HK-2 (cell line): ENCODE results near the gene COPS2.
"Not testable (repeated sequence)": the region's sequence is repeated elsewhere in the genome, so short reads cannot be mapped to it uniquely, and the experiment has no call there.

Experiments
- DNase-seq: peaks from one replicate; pipeline ENCODE4 v3.0.0-alpha.2; 2018; ENCODE audit not compliant: unreplicated experiment

COPS2 gene

GRCh38 chr15:49103002-49103401 lies 52.4 kb downstream of the COPS2 start:
- DNase-seq: no peak

DNA sequence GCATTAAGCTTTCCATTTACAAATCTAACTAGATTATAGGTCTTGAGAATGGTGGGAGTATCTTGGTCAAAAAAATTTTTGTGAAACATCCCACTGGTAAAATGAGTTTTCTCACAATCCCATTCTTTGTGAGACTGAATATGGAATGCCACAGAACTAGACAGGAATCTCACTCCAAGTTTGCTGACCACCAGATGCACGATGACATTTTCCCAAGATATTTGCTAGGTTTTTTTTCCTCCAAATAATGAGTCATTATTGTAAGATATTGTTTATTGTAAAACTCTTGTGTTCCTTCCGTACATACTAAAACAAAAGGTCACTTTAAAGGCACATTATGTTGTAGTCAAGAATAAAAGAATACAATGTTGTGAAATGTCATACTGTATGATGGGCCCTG lies 53.9 kb downstream of the COPS2 start:
- no peak for DNase-seq

DNA sequence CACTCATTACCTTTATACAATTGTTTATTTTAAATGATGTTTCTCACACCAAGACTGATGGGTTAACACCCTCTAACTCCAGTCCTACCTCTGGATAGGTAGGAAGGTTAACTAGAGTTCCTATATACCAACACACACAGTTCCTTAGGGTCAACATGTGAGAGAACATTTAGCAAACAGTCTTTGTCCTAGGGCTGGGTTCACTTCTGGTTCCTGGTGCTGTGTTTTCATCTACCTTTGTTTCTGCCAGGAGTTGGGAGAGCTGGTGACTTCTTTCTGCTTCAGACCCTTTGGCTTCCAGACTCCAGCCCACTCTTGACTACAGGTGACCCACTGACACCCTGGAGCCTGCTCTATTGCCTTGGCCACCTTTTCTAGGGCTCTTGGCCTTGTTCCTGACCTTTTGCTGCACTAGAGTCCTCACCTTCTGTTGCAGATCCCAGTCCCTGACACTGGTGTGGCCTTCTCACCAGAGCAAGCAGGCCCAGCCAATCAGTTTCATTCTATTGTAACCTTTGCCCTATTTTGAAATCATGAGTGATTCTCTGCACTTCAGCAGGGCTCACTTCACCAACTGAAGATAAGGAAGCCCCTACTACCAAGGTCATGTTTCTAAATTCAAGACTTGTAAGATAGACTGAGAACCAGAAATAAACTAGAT lies 59.2 kb downstream of the COPS2 start:
- DNase-seq: no peak

- no peak for DNase-seq
These were observed 60.5 kb downstream of the COPS2 start for GRCh38 chr15:49094923-49095322.

DNA sequence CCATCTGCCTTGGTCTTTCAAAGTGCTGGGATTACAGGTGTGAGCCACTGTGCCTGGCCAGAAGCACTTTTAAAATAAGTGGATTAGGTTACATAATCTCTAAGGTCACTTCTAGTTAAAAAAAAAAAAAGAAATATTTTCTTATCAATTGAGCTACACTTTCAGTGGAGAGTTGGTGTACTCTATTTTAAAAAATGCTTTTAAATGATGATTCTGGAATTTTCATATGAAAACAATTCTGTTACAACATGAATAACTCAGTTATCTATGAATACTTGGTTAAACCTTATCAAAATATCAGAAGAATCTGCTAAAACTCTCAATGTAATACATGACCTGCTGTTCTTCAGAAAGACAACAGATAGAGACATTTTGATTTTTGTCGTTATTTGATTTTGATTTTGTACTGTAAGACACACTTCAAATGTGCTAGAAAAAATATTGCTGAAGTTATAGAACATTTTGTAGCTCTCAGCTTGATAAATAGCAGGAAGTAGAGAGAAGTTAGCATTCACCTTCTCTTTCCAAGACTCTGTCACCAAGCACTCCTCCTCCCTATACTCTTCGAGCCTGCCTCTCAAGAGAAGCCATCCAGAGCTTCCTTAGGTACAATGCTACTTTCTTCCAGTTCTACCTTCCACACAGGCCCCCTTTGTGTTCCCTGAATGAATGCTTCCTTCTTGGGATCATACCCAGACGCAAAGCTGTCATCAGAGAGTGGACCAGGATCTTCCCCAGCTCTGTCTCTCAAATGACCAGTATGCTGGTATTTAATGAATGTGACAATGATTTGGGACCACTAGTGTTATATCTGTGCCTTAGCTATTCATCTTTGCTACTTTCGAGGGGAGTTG lies 61.9 kb downstream of the COPS2 start:
- DNase-seq: no peak

GRCh38 chr15:49088996-49089395 lies 66.4 kb downstream of the COPS2 start:
- no peak for DNase-seq

GRCh38 chr15:49085696-49086459 lies 69.5 kb downstream of the COPS2 start:
- no peak for DNase-seq

GRCh38 chr15:49084285-49084570 lies 71.2 kb downstream of the COPS2 start:
- no peak for DNase-seq

DNA sequence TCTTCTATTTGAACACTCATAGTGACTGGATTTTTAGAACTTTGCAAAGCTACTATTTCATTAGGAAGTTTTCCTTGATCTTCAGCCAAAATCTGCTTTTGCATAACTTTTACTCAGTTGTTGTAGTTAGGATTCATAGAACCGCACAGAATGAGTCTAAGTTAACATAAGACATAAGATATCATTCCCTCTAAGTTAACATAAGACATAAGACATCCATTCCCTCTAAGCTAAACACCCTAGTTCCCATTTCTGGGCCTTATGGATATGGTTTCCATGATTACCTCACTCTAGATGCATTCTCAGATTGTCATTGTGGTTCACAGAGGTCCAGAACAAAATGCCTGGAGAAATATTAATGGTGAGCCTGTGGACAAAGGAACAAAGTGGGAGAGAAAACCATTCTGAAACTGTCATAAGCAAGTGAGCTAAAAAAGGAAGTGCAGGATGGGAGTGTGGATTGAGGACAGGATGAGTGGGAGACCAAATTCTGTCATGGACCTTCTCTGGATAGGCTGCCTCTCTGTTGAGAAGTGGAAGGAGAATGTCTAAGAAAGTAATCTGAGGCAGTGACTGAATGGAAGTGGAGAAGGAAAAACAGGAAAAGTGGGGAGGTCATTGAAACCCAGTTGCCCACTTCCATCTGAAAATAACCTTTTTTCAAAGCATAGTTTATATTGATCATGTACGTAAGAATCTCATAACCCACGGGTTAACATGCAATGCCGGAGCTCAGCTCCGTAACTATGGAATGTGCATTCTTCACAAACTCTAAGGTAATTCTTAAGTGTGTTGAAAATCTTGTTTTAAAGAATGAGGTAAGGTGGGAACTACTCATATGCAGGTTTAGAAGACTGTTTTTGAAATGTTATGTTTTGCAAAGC lies 71.8 kb downstream of the COPS2 start:
- no peak for DNase-seq

GRCh38 chr15:49082960-49083359 lies 72.4 kb downstream of the COPS2 start:
- no peak for DNase-seq

DNA sequence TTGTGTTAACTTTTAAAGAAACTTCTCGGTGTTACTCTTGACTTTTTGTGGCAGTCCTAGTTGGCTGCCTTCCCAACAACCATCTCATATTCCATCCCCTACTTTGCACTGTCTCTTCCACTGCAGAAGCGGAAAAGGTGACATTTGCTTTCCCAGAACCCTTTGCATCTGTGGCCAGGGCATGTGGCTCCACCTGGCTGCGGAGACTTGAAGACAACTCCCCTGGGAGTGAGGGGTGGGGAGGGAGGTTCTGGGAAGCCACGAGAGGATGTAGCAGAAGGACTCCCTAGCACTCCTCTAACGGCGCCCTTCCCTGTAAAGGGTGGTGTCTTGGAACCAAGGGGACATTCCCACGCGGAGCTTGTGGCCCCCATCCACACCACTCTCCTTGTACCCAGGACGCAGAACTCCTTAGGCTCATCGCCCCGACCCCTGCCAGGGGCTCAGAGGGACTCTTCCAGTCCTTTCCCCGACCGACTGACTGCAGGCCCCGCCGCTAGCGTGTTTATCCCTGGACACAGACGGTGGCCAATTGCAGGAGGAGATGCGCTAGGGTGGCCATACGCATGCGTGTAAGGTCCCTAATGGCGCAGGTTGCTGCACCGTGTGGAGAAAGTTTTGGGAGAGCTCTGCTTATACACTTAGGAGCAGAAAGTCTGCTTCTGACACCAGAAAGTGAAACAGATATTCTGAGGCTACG lies 75.9 kb downstream of the COPS2 start:
- no peak for DNase-seq

GRCh38 chr15:49075881-49076280 lies 79.5 kb downstream of the COPS2 start:
- no peak for DNase-seq

GRCh38 chr15:49074589-49075287 lies 80.7 kb downstream of the COPS2 start:
- not testable (repeated sequence) for DNase-seq
